ENCODE measurements around the gene CDK17. TPM values are rescaled to one million over a fixed set of nuclear protein-coding genes. Genes with fewer than 3 reads are reported as not detected.

Gene CDK17
- 59.3 and 109 TPM in 2 replicates for total RNA-seq
- polyA plus RNA-seq, result 41.9 and 50.0 TPM in 2 replicates
- polyA plus RNA-seq (2012), result 26.7 and 28.6 TPM in 2 replicates
- 14.8 and 37.9 TPM in 2 replicates for polyA minus RNA-seq (ENCODE audit: low replicate concordance)

- peaks cover 11% of the 10 kb centered on the region for H3K4me1 ChIP-seq (ENCODE audit: control insufficient read depth, extremely low read depth, insufficient read depth, low read length)
- H3K4me3 ChIP-seq (replicated peaks in 1 of 4; ENCODE audit: control extremely low read depth in 1 of 4, insufficient read depth in 1 of 4, low read depth in 3 of 4, low read length in 4 of 4), result peak within 1 kb of the TSS; percentile 95 to 99 (median 97)
- DNase-seq (ENCODE audit: low read depth in 2 of 2), result peak; percentile 81 to 89
- H3K9ac ChIP-seq (ENCODE audit: insufficient read depth, low read length), result peak within 1 kb of the TSS; percentile 98
- H2AFZ ChIP-seq (ENCODE audit: low read length), result peak within 1 kb of the TSS; percentile 23
- peaks cover 7% of the 10 kb centered on the region for H4K20me1 ChIP-seq (ENCODE audit: control insufficient read depth, extremely low read depth, insufficient read depth, low read length)
- H3K4me2 ChIP-seq (ENCODE audit: extremely low read depth, insufficient read depth, low read length), result peak within 1 kb of the TSS; percentile 99
- H3K79me2 ChIP-seq (ENCODE audit: control insufficient read depth, insufficient read depth, low read length), result peaks cover 50% of the 10 kb centered on the region
- peak; percentile 21 to 22 for TF ChIP-seq CTCF (conservative IDR thresholded peaks at IDR 0.05 in 1 of 2, IDR thresholded peaks at IDR 0.05 in 1 of 2; ENCODE audit: low read depth in 1 of 2, low read length in 2 of 2)
- no peak for TF ChIP-seq EZH2 (IDR thresholded peaks at IDR 0.05; ENCODE audit: low read length, missing control alignments)
- H3K36me3 ChIP-seq (ENCODE audit: control insufficient read depth, insufficient read depth, low read length), result no peaks in the 10 kb centered on the region
- no peaks in the 10 kb centered on the region for H3K27me3 ChIP-seq (ENCODE audit: control insufficient read depth, insufficient read depth, low read length)
- peak within 1 kb of the TSS; percentile 97 for H3K27ac ChIP-seq (ENCODE audit: insufficient read depth, low read length)
- H3K9me3 ChIP-seq (ENCODE audit: control insufficient read depth, insufficient read depth, low read depth, low read length), result no peaks in the 10 kb centered on the region
Measured at GRCh38 chr12:96399919-96400630, at the start of gene CDK17. Gene CDK17 (minus strand): TSS chr12:96400439. CDS start chr12:96334836, 65,603 bp downstream.

- no peak overlapping the region for H3K4me2 ChIP-seq (ENCODE audit: extremely low read depth, insufficient read depth, low read length)
- no peaks in the 10 kb centered on the region for H4K20me1 ChIP-seq (ENCODE audit: control insufficient read depth, extremely low read depth, insufficient read depth, low read length)
- DNase-seq (ENCODE audit: low read depth in 2 of 2), result peak; percentile 57 to 85
- H3K27ac ChIP-seq (ENCODE audit: insufficient read depth, low read length), result no peak overlapping the region
- no peaks in the 10 kb centered on the region for H3K27me3 ChIP-seq (ENCODE audit: control insufficient read depth, insufficient read depth, low read length)
- no peaks in the 10 kb centered on the region for H3K9me3 ChIP-seq (ENCODE audit: control insufficient read depth, insufficient read depth, low read depth, low read length)
- H3K9ac ChIP-seq (ENCODE audit: insufficient read depth, low read length), result no peak overlapping the region
- H3K36me3 ChIP-seq (ENCODE audit: control insufficient read depth, insufficient read depth, low read length), result no peaks in the 10 kb centered on the region
- no peak overlapping the region for H3K4me3 ChIP-seq (replicated peaks in 1 of 4; ENCODE audit: control extremely low read depth in 1 of 4, insufficient read depth in 1 of 4, low read depth in 3 of 4, low read length in 4 of 4)
- no peaks in the 10 kb centered on the region for H3K79me2 ChIP-seq (ENCODE audit: control insufficient read depth, insufficient read depth, low read length)
- TF ChIP-seq CTCF (conservative IDR thresholded peaks at IDR 0.05 in 1 of 2, IDR thresholded peaks at IDR 0.05 in 1 of 2; ENCODE audit: low read depth in 1 of 2, low read length in 2 of 2) (no peak), EZH2 (IDR thresholded peaks at IDR 0.05; ENCODE audit: low read length, missing control alignments) (no peak)
- peaks cover 14% of the 10 kb centered on the region for H3K4me1 ChIP-seq (ENCODE audit: control insufficient read depth, extremely low read depth, insufficient read depth, low read length)
- no peak overlapping the region for H2AFZ ChIP-seq (ENCODE audit: low read length)
Measured at GRCh38 chr12:96448300-96448699, 48.1 kb upstream of the CDK17 start.

- no peak overlapping the region for H3K4me2 ChIP-seq (ENCODE audit: extremely low read depth, insufficient read depth, low read length)
- H3K79me2 ChIP-seq (ENCODE audit: control insufficient read depth, insufficient read depth, low read length), result no peaks in the 10 kb centered on the region
- no peak for TF ChIP-seq EZH2 (IDR thresholded peaks at IDR 0.05; ENCODE audit: low read length, missing control alignments)
- TF ChIP-seq CTCF (conservative IDR thresholded peaks at IDR 0.05 in 1 of 2, IDR thresholded peaks at IDR 0.05 in 1 of 2; ENCODE audit: low read depth in 1 of 2, low read length in 2 of 2), result no peak
- no peak overlapping the region for H3K9ac ChIP-seq (ENCODE audit: insufficient read depth, low read length)
- H3K9me3 ChIP-seq (ENCODE audit: control insufficient read depth, insufficient read depth, low read depth, low read length), result no peaks in the 10 kb centered on the region
- peak overlapping the region; percentile 93 for H3K27ac ChIP-seq (ENCODE audit: insufficient read depth, low read length)
- no peak overlapping the region for H2AFZ ChIP-seq (ENCODE audit: low read length)
- H3K4me1 ChIP-seq (ENCODE audit: control insufficient read depth, extremely low read depth, insufficient read depth, low read length), result peaks cover 14% of the 10 kb centered on the region
- DNase-seq (ENCODE audit: low read depth in 2 of 2), result no peak
- H3K27me3 ChIP-seq (ENCODE audit: control insufficient read depth, insufficient read depth, low read length), result no peaks in the 10 kb centered on the region
- no peaks in the 10 kb centered on the region for H4K20me1 ChIP-seq (ENCODE audit: control insufficient read depth, extremely low read depth, insufficient read depth, low read length)
- no peaks in the 10 kb centered on the region for H3K36me3 ChIP-seq (ENCODE audit: control insufficient read depth, insufficient read depth, low read length)
- H3K4me3 ChIP-seq (replicated peaks in 1 of 4; ENCODE audit: control extremely low read depth in 1 of 4, insufficient read depth in 1 of 4, low read depth in 3 of 4, low read length in 4 of 4), result no peak overlapping the region
Measured at GRCh38 chr12:96447256-96447655, 47.0 kb upstream of the CDK17 start.

Measured in fibroblast of lung (primary cell).